ENCODE results near the gene DNAH5. TPM values are rescaled to one million over a fixed set of nuclear protein-coding genes. Genes with fewer than 3 reads are reported as not detected.

The DNAH5 gene
- total and polyA plus RNA-seq, 2 donors (not counting 3 experiments of a cell fraction or from before 2014, with no cell fraction given): 0.23 to 1.7 TPM

DNA sequence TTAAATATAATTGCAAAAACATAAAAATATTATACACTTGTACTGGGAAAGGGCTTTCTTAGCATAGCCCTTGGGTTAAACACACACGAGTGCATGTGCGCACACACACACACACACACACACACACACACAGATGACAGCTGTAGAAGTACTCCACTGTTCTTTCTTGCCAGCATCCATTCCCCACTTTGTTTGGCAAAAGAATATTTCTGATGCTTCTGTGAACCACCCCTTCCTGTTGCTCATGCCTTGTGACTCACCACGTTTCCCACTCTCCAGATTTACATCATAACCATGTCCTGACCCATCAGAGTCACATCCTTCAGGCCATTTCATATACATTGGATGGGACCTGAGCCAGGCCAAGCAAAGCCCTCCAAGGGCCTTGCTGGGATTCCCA, 280.1 kb downstream of the DNAH5 start:
- intact Hi-C loops (cut with micrococcal nuclease) (loop anchor here (5.0 kb wide), 1 partner anchor 412 kb away; no protein-coding TSS in a partner anchor), dilution Hi-C loops (cut with MboI; ENCODE audit: extremely low pct_ligation_motif_present, low sequenced_read_pairs) (no loop called here)
- no TSS peak for BruUV-seq (replicated peaks)
- H3K27ac ChIP-seq (ENCODE audit: insufficient read depth, low read depth, low read length): peak overlapping the region; percentile 50
- FAIRE-seq (peak; percentile 95), DNase-seq (ENCODE audit: low read depth, low spot score) (peak; percentile 93)
- H2AFZ ChIP-seq (ENCODE audit: low read depth, low read length): no peak overlapping the region
- H3K9me1 ChIP-seq (replicated peaks; ENCODE audit: control insufficient read depth, extremely low read depth, insufficient read depth, low read length): no peaks in the 10 kb centered on the region
- H3K36me3 ChIP-seq (ENCODE audit: control insufficient read depth in 2 of 2, extremely low read depth in 1 of 2, insufficient read depth in 2 of 2, low read length in 2 of 2): no peaks in the 10 kb centered on the region
- no peaks in the 10 kb centered on the region for H4K20me1 ChIP-seq (replicated peaks; ENCODE audit: control insufficient read depth, extremely low read depth, insufficient read depth, low read length)
- H3K79me2 ChIP-seq (ENCODE audit: control insufficient read depth, insufficient read depth, low read length): no peaks in the 10 kb centered on the region
- H3K4me3 ChIP-seq (replicated peaks in 1 of 3; ENCODE audit: insufficient read depth in 1 of 3, low read depth in 1 of 3, low read length in 3 of 3): no peak overlapping the region
- CTCF ChIA-PET: no interaction called here
- TF ChIP-seq MAX (IDR thresholded peaks at IDR 0.05; ENCODE audit: insufficient read depth, insufficient read length) (no peak), GATA2 (IDR thresholded peaks at IDR 0.05; ENCODE audit: insufficient read depth, insufficient read length, low read depth, low read length) (peak; percentile 55), JUN (IDR thresholded peaks at IDR 0.05; ENCODE audit: borderline replicate concordance, insufficient read depth, insufficient read length, low read depth) (peak; percentile 89), POLR2AphosphoS5 (IDR thresholded peaks at IDR 0.05; ENCODE audit: insufficient read depth, low read depth, low read length) (peak; percentile 75), EZH2 (IDR thresholded peaks at IDR 0.05; ENCODE audit: borderline replicate concordance, low read depth, low read length, severe bottlenecking) (no peak), FOS (IDR thresholded peaks at IDR 0.05; ENCODE audit: borderline replicate concordance, insufficient read depth, low read length) (peak; percentile 97), POLR2A (IDR thresholded peaks at IDR 0.05; ENCODE audit: low read depth, low read length) (no peak), MYC (IDR thresholded peaks at IDR 0.05; ENCODE audit: low read depth, low read length) (no peak)
- TF ChIP-seq, protein P1, sequence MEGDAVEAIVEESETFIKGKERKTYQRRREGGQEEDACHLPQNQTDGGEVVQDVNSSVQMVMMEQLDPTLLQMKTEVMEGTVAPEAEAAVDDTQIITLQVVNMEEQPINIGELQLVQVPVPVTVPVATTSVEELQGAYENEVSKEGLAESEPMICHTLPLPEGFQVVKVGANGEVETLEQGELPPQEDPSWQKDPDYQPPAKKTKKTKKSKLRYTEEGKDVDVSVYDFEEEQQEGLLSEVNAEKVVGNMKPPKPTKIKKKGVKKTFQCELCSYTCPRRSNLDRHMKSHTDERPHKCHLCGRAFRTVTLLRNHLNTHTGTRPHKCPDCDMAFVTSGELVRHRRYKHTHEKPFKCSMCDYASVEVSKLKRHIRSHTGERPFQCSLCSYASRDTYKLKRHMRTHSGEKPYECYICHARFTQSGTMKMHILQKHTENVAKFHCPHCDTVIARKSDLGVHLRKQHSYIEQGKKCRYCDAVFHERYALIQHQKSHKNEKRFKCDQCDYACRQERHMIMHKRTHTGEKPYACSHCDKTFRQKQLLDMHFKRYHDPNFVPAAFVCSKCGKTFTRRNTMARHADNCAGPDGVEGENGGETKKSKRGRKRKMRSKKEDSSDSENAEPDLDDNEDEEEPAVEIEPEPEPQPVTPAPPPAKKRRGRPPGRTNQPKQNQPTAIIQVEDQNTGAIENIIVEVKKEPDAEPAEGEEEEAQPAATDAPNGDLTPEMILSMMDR (IDR thresholded peaks at IDR 0.05; ENCODE audit: extremely low read depth in 1 of 2, insufficient read depth in 1 of 2, low read depth in 1 of 2, low read length in 2 of 2): no peak
- peaks cover 10% of the 10 kb centered on the region for H3K4me1 ChIP-seq (ENCODE audit: control insufficient read depth, extremely low read depth, insufficient read depth, low read length)
- peak overlapping the region; percentile 41 for H3K4me2 ChIP-seq (ENCODE audit: insufficient read depth, low read length)
- no peaks in the 10 kb centered on the region for H3K9me3 ChIP-seq (replicated peaks; ENCODE audit: control insufficient read depth, insufficient read depth, low read length)
- POLR2A ChIA-PET: no interaction called here
- H3K27me3 ChIP-seq (ENCODE audit: control insufficient read depth in 2 of 2, insufficient read depth in 2 of 2, low read length in 2 of 2): no peaks in the 10 kb centered on the region
- no peak overlapping the region for H3K9ac ChIP-seq (replicated peaks; ENCODE audit: extremely low read depth, insufficient read depth, low read length)

All from endothelial cell of umbilical vein (primary cell).